HG02798 (cell line): Measurements from ENCODE around the gene UTS2R.
"Not testable (repeated sequence)": the region's sequence is repeated elsewhere in the genome, so short reads cannot be mapped to it uniquely, and the experiment has no call there.

ENCODE experiments used
- ATAC-seq: cut with Tn5 transposase; IDR thresholded peaks from one replicate; pipeline ENCODE4 v1.9.1; 2021; ENCODE audit warnings: mild to moderate bottlenecking; ENCODE audit not compliant: unreplicated experiment, poor library complexity

UTS2R gene

GRCh38 chr17:82333279-82334171 is 38.0 kb upstream of the UTS2R start, which contains the start of gene SECTM1:
SECTM1 (minus strand) TSS chr17:82333766; CDS start chr17:82327240, 6,526 bp downstream.
- no peak for ATAC-seq

GRCh38 chr17:82334204-82334621 is 37.4 kb upstream of the UTS2R start:
- ATAC-seq: no peak

- ATAC-seq: no peak
Measured at GRCh38 chr17:82334622-82335394, 36.8 kb upstream of the UTS2R start.

- no peak for ATAC-seq
Measured at GRCh38 chr17:82338858-82339633, 32.5 kb upstream of the UTS2R start.

GRCh38 chr17:82339634-82340580 is 31.7 kb upstream of the UTS2R start:
- ATAC-seq: no peak

GRCh38 chr17:82342361-82343079 is 29.0 kb upstream of the UTS2R start:
- ATAC-seq: no peak

GRCh38 chr17:82343560-82343959 is 28.0 kb upstream of the UTS2R start:
- ATAC-seq: no peak

GRCh38 chr17:82344175-82344907 is 27.2 kb upstream of the UTS2R start:
- no peak for ATAC-seq

- ATAC-seq: no peak
Measured at GRCh38 chr17:82345151-82345976, 26.2 kb upstream of the UTS2R start.

GRCh38 chr17:82346342-82347300 is 24.9 kb upstream of the UTS2R start:
- no peak for ATAC-seq

GRCh38 chr17:82347994-82348393 is 23.6 kb upstream of the UTS2R start:
- not testable (repeated sequence) for ATAC-seq

- no peak for ATAC-seq
Measured at GRCh38 chr17:82348434-82348833, 23.1 kb upstream of the UTS2R start.

GRCh38 chr17:82348866-82349265 is 22.7 kb upstream of the UTS2R start:
- ATAC-seq: no peak

- no peak for ATAC-seq
Measured at GRCh38 chr17:82349287-82349701, 22.3 kb upstream of the UTS2R start.

- no peak for ATAC-seq
Measured at GRCh38 chr17:82350182-82351030, 21.2 kb upstream of the UTS2R start.
